Erythroblast (primary cell): ENCODE results near the gene CDH11.

Experiments used
- DNase-seq, 2 experiments: peaks; one replicate each; lab custom pipeline; 2025; lab: John Stamatoyannopoulos, UW
- GATA1 ChIP-seq: IDR thresholded peaks from 2 replicates; pipeline ENCODE4 v1.6.1; 2011; ENCODE audit warnings: low read depth, mild to moderate bottlenecking, control low read depth, low read length, moderate library complexity
- POLR2A ChIP-seq: IDR thresholded peaks from 2 replicates; pipeline ENCODE4 v1.6.1; 2011; ENCODE audit warnings: mild to moderate bottlenecking, low read length

Gene CDH11

DNA sequence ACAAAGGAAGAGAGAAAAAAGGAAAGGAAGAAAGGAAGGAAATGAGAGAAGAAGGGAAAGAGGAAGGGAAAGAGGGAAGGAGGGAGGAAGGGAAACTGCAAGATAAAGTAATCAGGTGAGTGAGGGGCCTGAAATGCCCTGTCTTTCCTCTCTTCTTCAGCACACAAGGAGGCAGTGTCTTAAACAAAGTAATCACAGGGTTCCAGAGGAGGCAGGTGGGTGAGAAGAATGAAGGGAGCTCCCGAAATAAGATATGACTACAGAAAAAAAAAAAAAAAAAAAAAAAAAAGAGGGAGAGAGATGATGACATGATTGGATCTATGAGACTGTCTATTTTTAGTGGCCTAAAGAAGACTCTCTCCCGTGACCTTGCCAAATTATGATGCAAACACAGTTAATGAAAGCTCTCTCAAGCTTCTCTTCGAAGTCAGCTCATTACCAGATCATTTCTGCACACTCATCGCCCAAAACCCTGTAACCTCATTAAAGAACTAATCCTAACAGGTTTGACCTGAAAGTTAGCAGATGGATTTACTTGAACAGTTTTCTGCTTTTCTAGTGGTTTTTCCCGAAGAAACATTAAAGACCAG is 53.6 kb downstream of the CDH11 start:
- DNase-seq = no peak
- no peak for TF ChIP-seq GATA1
- TF ChIP-seq POLR2A = no peak

DNA sequence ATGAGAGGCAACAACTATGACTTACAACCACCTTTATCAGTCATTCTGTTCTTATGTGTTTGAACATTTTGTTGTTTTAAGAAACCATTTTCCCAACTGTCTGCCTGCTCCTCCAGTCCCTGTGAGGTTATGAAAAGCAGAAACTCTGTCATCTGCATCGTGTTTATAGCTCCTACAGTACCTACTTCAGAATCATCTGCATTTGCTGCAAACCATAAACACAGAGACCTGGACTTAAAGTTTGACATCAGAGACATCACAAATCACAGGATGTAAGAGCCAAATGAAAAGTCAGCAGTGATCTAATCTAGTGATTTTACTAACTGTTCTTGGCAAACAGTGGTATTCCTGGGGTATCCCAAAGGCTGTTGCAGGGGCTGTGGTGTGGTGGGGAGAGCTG is 55.2 kb downstream of the CDH11 start:
- DNase-seq = no peak
- TF ChIP-seq GATA1 (no peak), POLR2A (no peak)

DNA sequence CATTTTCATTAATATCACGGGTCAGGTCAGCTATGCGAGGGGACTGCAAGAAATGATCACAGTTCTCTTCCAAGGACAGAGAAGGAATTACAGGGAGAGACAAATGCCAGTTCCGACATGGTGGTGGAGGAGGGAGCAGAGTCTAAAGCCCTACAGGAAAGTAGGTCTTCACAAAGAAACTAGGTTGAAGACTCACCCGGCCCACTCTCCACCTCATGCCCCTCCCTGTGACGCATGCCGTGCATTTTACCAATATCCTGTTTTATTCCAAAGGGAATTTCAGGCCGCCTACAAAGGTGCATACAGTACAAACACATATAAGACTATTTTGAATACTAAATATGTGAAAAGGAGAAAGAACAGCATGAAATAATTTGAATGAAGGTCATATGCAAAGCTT is 56.8 kb downstream of the CDH11 start:
- TF ChIP-seq POLR2A (no peak), GATA1 (no peak)
- no peak for DNase-seq

DNA sequence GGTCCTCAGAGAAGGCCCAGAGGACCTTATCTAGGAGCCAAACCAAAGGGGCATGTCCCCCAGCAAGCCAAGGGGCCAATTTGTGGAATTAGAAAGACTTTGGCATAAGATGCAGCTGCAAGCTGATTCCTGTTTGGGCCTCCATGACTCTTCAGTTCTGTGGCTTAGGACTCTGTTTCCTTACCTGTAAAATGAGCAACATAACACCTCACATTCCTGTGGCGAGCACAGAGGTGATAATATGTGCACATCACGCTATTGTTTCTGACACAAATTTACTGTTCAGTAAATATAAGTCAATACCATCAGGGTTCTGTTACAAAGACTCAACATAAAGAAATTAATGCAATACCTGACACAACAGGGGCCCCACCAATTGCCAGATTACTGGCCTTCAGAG is 57.7 kb downstream of the CDH11 start:
- TF ChIP-seq GATA1 (no peak), POLR2A (no peak)
- no peak for DNase-seq

DNA sequence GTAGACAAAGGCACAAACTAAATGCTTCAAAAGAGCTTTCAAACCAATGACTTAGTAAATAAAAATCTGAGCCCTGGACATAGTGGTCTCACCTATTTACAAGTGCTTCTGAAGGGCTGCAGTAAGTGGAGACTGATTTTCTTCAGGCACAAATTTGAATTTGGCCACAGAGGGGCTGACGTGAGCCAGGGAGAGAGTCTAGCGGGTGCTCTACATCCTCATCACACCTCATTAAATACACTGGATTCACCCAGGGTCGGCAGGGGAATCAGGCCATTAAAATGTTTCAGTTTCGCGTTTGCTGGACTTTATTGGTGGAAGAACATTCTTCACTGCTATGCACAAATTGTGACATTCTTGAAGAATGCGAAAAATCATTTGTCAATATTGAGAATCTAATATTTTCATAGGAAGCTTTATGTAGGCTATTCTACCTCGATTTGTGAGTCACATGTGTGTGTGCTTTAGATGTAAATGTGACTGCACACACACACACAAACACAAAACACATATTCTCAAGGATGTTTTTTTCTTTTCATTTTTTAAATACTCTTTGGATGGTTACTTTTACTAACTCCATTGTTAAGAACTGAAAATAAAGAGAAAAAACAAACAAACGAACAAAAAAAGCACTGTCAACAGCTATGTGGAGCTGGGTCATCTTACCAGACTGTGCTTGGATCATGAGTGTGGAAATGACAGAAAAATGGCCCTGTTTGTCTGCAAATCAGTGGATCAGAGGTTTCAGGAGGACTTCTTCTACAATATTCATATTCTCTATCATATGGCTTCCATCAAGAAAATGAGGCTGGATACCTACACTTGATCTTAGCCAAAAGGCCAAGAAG is 58.9 kb downstream of the CDH11 start:
- no peak for DNase-seq
- TF ChIP-seq POLR2A = no peak
- no peak for TF ChIP-seq GATA1

DNA sequence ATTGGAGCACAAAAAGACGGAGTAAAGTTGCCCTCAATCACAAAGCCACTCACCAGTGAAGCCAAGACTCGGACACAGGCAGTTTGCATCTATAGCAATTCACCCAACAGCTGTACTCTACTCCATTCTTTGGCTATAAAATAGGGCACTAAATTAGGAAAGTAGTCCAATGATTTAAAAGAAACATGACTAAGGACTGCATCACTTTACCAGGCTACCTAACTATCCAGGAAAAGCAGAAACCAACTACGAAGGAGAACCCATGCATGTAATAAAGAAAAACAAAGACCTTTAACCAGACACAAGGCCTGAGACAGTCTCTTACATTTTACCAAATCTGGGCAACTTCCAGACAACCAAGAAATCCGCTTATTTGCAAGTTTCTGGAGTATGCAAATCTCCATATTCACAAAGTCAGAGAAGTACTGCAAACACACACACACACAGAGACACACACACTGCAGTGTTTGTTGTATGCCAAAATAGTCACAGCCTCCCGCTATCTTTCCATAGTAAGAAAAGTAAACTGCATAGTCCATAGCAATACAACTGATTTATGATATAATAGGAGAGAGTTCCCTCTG is 59.8 kb downstream of the CDH11 start:
- TF ChIP-seq POLR2A = no peak
- TF ChIP-seq GATA1 = no peak
- DNase-seq = no peak

DNA sequence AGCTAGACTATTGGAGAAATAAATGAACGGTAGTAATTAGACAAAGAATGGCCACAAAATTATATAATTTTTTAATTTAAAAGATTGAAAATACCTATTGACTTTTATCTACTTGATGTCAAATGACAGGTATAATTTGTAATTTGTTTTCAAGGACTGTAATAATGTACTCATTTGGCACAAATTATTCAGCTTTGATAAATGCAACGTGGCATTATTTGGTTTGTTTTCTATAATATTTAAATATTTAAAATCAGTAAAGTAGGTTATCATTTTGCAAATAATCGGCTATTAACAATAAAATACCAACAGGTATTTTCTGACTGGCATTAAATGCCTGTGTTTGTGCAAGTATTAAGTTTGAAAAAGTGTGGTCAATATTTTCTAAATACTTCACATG is 60.6 kb downstream of the CDH11 start:
- TF ChIP-seq GATA1 = no peak
- TF ChIP-seq POLR2A = no peak
- DNase-seq = no peak

DNA sequence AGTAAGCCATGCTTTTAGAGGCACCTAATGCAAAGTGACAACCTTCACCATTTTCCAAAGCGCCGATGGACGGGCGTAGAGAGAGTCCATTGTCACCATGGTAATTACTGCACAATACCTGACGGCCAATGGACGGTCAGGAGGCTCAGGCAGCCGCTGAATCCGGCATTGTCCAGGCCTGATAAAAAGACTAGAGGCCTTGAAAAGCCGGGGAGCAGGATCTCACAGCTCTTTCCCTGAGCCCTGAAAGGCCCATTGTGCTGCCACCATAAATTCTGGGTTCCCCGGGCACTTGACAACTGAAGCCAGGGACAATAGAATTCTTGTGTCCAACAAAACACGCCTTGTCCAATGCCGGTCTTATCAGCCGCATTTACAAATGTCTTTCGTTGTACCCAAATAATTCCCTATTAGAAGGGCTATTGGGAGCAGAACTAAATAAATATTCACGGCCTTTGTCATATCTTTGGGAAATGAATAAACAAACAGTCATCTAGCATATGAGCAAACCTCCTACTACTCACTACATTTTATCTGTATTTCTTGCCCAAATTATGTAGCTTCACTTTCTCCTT is 62.4 kb downstream of the CDH11 start:
- TF ChIP-seq POLR2A (no peak), GATA1 (no peak)
- no peak for DNase-seq

DNA sequence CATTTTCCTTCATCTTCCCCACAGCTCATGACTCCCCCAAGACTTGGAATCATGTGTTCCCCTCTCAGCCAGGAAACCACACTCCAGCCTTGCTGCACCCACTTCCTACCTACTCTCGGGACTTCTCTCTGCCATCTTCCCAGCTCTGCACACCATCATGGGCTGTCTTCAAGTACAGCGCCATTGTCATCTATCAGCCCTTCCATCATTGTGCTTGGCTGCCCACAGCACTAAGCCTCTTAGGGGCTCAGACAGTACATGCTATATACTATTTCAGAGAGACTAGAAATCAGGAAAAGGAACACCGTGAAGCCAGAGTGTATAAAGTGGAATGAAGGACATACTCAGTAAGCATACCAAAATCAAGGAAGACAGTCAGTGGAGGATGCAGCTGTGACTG is 64.7 kb downstream of the CDH11 start:
- no peak for TF ChIP-seq POLR2A
- TF ChIP-seq GATA1 = no peak
- no peak for DNase-seq

DNA sequence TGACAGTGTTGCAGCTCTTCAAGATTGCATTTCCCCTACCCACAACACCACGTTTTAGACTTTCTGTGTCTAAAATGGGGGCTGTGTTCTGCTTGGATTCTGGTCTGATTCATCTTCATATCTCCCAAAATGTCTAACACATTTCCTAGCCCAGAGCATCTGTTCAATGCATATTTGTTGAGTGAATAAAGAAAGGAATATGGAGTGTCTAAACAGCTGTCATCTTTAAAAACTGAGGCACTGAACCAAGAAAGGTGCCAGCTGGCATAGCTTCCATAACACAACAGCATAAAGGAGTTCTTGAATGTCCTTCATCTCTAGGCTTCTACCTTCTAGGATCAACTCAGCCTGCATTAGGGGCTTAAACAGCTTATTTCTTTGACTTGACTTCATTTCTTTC is 67.4 kb downstream of the CDH11 start:
- TF ChIP-seq GATA1 (no peak), POLR2A (no peak)
- DNase-seq = no peak

DNA sequence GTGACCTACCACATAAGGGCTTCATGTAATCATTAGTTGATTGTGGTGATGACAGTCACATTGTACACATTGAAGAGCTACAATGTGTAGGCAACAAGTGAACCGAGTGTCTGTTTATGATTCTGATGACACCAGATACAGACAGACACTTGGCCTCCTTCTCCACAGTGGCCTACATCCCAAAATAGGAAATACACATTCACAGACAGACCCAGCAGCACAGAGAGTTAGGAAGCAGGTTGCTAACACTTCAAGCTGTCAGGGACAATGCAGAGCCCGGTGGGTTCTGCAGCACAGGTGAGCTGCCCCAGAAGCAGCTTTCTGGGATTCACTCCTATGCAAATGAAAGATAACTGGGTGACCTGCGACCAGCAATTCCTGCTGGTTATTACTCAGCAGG is 72.2 kb downstream of the CDH11 start:
- no peak for DNase-seq
- TF ChIP-seq POLR2A (no peak), GATA1 (no peak)

DNA sequence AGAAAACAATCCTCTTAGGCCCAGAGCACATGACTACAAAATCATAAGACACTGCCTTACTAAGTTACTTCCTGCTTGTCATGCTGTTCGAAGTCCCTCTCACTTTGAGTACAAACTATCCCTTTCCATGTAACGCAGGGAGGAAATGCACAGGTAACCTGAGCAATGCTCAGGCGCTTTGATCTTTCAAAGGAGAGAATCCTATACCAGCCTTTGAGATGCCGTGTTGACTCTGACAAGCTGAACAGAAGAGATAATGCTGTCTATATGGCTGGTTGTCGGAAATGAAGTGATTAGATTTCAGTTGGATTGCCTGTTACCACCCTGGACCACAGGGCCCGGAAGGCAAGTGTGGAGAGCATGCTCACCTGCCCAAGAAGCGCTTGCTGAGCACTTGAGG is 75.9 kb downstream of the CDH11 start:
- TF ChIP-seq POLR2A = no peak
- TF ChIP-seq GATA1 = no peak
- no peak for DNase-seq

DNA sequence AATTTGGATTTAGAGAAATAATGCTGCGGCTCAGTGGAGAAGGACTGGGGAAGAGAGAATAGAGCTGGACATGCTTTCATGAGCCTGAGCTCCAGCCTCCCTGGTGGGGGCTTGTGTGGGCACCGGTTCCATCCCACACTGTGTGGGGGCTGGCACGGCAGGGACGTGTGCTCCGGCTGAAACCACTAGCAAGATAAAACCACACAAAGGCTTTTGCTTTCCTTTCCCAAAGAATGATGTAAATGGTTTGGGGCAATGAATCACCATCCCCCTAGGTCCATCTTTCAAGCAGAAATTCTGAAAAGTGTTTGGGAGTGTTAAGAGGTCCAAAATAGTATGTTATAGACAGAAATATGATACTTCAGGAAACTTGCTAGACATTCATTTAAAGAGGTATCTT is 77.0 kb downstream of the CDH11 start:
- no peak for DNase-seq
- TF ChIP-seq POLR2A = no peak
- no peak for TF ChIP-seq GATA1

DNA sequence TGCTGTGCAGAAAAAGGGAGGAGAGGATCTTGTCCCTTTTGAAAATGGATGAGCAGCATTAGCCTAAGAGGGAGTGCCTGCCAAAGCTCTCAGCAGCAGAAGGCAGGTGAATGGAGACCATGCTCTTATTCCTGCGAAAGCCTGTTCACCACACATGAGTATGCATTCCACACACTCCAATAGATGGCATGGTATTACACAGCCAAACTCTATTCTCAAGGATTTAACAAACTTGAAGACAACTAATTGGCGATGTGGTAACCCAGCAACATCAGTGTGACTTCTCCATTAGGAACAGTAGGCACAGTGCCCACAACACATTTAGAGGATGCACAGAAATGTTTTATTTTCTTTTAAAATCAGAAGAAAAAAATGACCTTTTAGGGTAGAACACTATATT is 77.8 kb downstream of the CDH11 start:
- TF ChIP-seq POLR2A (no peak), GATA1 (no peak)
- no peak for DNase-seq
